DMS 273 (cell line): ENCODE data around the gene GRK3.

Experiments
- DNase-seq: peaks from one replicate; lab custom pipeline; 2025; ENCODE audit not compliant: unreplicated experiment; lab: John Stamatoyannopoulos, UW

GRK3 gene

GRCh38 chr22:25750569-25751173 is 186.2 kb downstream of the GRK3 start:
- peak; percentile 37 for DNase-seq

- DNase-seq, result no peak
Measured at GRCh38 chr22:25751174-25751581, 186.7 kb downstream of the GRK3 start.

- DNase-seq, result no peak
Measured at GRCh38 chr22:25752615-25753214, 188.2 kb downstream of the GRK3 start.

GRCh38 chr22:25753252-25753651 is 188.8 kb downstream of the GRK3 start:
- no peak for DNase-seq

GRCh38 chr22:25754527-25755202 is 190.2 kb downstream of the GRK3 start:
- no peak for DNase-seq

- no peak for DNase-seq
Measured at GRCh38 chr22:25757686-25758085, 193.2 kb downstream of the GRK3 start.

GRCh38 chr22:25758316-25758715 is 193.8 kb downstream of the GRK3 start:
- no peak for DNase-seq

- no peak for DNase-seq
Measured at GRCh38 chr22:25759825-25760231, 195.4 kb downstream of the GRK3 start.

GRCh38 chr22:25760294-25760693 is 195.8 kb downstream of the GRK3 start:
- no peak for DNase-seq

- DNase-seq, result no peak
Measured at GRCh38 chr22:25760848-25761595, 196.5 kb downstream of the GRK3 start.

- DNase-seq, result no peak
Measured at GRCh38 chr22:25762147-25762546, 197.7 kb downstream of the GRK3 start.

GRCh38 chr22:25763239-25763777 is 198.8 kb downstream of the GRK3 start:
- no peak for DNase-seq

GRCh38 chr22:25764270-25765015 is 200.0 kb downstream of the GRK3 start:
- no peak for DNase-seq

GRCh38 chr22:25765016-25765367 is 200.5 kb downstream of the GRK3 start:
- DNase-seq, result no peak

- DNase-seq, result no peak
Measured at GRCh38 chr22:25765801-25766200, 201.3 kb downstream of the GRK3 start.

- DNase-seq, result no peak
Measured at GRCh38 chr22:25766418-25766817, 201.9 kb downstream of the GRK3 start.

- no peak for DNase-seq
Measured at GRCh38 chr22:25770333-25770732, 205.9 kb downstream of the GRK3 start.

- DNase-seq, result no peak
Measured at GRCh38 chr22:25772288-25772687, 207.8 kb downstream of the GRK3 start.

- peak; percentile 54 for DNase-seq
Measured at GRCh38 chr22:25774575-25775026, 210.1 kb downstream of the GRK3 start.

GRCh38 chr22:25775531-25775930 is 211.1 kb downstream of the GRK3 start:
- peak; percentile 10 for DNase-seq

GRCh38 chr22:25777411-25777810 is 212.9 kb downstream of the GRK3 start:
- no peak for DNase-seq
